ENCODE measurements around the gene KRT34.
"Not testable (repeated sequence)": the region's sequence is repeated elsewhere in the genome, so short reads cannot be mapped to it uniquely, and the experiment has no call there.

KRT34 gene

DNA sequence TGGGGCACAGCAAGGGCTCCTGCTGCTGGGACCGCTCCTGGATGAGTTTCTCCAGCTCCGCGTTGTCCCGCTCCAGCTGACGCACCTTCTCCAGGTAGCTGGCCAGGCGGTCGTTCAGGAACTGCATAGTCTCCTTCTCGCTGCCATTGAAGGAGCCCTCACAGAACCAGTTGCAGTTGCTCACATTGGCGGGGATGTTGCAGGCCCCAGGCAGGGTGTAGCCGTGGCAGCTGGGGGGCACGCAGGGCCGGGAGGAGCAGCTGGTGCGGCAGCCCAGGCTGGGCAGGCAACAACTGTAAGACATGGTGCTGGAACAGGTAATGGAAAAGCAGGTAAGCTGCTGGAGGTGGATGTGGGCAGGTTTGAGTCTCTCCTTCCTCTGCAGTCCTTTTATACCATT is at the start of gene KRT34:
KRT34 (minus strand) TSS at position 364 of the 400 bp plus-strand sequence; CDS start at position 304, 60 bp downstream.
- ATAC-seq = not testable (repeated sequence)

GRCh38 chr17:41430376-41430775 is 48.3 kb upstream of the KRT34 start:
- DNase-seq, ATAC-seq: not testable (repeated sequence)

More for the DNA sequence above, at the start of gene KRT34:
- not testable (repeated sequence) for DNase-seq

- no peak for ATAC-seq
- DNase-seq = no peak
Measured at GRCh38 chr17:41429667-41430066, 47.6 kb upstream of the KRT34 start.

DNA sequence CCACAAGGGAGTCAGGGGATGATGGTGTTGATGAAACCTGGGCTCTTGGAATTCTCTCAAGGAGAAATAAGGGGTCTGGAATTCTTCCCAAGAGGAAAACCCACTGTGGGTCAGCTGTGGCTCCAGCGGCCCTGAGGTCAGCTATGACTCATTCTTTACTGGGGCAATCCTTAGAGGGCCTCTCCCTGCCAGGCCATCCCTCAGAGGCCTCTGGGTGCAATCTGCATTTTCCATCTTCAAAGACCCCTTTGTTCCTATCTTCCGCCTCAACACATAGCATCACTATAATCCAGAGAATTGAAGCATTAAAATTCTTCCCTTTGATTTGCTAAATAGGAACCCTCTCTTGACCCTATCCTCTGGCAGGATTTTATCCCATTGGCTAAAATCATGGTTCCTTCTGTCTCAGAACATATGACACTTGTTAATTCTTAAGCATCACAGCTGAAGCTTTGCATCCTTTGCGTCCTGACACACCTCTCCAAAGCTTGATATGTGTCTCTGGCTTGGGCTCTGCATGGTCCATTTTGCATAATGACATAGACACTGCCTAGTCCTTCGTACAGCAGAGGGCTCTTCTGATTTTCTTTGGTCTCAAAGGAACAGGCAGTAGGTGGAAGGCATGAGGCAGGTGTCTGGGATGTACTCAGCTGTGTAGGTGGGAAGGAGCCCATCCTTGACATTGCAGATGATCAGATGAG is 46.6 kb upstream of the KRT34 start:
- ATAC-seq (no peak), DNase-seq (no peak)

DNA sequence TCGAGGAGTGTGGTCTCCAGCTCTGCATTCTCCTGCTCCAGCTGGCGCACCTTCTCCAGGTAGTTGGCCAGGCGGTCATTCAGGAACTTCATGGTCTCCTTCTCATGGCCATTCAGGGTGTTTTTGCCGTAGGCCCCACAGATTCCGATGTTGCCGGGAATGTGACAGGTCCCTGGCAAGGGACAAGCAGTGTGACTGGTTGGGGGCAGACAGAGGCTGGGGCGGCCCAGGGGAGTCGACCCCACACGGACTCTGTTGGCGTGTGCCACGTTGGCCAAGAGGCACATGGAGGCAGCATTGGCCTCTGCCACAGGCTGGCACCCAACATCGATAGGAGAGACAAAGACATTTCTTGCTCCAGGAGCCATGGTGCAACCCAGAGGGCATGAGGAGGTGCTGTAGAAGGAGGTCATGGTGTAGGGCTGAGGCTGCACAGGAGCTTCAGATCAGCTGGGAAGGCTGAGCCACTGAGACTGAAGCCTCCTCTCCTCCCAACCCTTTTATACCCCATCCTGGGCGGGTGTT is 42.1 kb upstream of the KRT34 start, which contains the start of gene KRT37:
KRT37 (minus strand) TSS at position 475 of the 525 bp plus-strand sequence; CDS start at position 413, 62 bp downstream.
- DNase-seq = no peak
- no peak for ATAC-seq

DNA sequence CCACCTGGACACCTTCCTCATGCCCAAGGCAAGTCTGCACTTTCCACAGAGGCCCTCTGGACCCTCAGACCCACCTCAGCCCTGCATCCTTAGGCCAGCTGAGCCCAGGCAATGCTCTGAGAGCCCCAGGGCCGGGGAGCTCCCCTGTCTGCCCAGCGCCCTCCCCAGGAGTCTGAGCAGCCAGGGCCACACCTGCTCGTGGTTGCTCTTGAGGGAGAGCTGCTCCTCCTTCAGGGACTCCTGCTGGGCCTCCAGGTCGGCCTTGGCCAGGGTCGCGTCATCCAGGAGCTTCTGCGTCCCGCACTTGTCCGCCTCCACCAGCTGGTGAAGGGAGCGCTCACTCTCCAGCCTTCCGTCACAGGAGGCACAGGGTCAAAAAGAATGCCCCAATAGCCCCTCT is 40.5 kb upstream of the KRT34 start:
- not testable (repeated sequence) for ATAC-seq, DNase-seq

GRCh38 chr17:41421617-41422016 is 39.5 kb upstream of the KRT34 start:
- no peak for ATAC-seq

DNA sequence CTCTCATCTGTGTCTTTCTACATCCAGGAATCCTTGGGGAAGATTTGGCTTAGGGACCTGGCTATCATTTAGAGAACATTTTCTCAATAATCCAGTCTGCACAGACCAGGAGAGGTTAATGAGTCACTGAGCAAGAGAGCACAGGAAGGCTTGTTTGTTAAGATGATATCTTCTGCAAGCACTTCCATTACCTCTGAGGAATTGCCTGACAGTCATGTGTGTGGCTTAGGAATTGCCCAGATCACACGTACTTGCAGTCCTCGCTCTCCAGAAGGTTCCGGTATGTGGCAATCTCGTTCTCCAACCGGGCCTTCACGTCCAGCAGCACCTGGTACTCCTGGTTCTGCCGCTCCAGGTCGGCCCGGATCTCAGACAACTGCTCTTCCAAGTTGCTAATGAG is 39.0 kb upstream of the KRT34 start:
- no peak for ATAC-seq
- no peak for DNase-seq

More at GRCh38 chr17:41421617-41422016, 39.5 kb upstream of the KRT34 start:
- no peak for DNase-seq

DNA sequence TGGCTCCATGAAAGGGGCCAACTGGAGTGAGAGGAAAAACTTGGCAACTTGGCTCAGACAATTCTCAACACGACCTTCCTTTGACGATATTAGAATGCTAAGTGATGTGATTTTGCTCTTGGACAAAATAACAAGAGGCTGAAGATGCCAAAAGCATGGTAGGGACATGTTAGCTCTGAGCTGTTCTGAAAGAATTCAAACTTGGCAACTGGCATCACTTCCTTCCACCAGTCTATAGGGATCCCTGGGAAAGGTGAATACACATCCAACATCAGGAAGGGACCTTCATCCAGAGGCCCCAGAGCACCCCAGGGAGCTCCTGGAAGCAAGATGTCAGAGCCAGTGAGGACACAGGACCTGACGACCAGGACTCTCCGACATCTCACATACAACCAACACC is 38.0 kb upstream of the KRT34 start:
- ATAC-seq (no peak), DNase-seq (no peak)

DNA sequence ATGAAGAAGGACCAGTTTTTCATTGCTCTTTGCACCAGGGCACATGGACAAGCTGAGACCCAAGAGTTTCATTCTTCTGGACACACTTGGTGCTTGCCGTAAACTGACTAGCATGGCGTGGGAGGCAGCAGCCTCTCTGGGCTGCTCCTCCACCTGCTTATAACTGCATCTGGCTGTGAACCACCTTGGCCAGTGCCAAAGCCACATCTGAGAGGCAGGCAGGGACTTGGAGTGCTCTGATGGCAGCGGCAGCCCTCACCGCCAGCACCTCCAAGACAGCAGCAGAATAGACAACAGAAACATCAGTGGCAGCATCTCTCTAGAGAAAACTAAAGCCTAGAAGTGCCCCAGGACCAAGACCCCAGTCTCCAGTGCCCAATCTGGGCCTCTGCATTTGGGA is 37.6 kb upstream of the KRT34 start:
- DNase-seq (no peak), ATAC-seq (no peak)

DNA sequence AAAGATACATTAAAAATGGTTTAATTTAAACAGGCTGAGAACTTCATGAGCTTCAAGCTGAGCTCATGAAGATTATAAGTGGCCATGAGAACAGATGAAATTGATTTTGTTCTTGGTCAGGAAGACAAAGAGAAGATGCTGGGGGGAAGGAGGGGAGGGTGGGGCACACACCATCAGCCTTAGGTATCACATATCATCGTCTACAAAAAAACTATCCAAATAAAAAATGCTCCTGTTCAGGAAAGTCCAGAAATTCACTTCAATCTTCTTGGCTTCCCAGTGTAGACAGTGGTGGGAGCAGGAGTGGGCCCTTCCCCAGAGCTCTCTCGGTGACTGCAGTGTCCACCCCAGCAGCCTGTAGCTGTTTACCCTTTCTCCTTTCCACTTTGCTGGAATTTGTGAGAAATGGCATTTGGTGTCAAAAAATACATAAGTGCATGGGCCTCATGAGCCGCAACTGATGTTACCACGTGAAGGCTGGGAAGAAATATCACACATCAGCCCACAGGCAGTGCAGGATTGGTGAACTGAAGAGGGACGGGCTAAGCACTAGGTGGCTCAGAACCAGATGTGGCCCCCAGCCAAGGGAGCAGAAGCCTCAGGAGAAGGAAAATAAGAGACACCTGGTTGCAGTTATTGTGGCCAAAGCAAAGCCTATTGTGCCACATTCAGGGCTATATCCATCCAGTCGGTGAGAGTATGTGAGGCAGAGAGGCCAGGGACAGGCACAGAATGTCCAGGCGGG is 36.2 kb upstream of the KRT34 start:
- DNase-seq (no peak), ATAC-seq (no peak)

GRCh38 chr17:41417576-41418015 is 35.5 kb upstream of the KRT34 start:
- DNase-seq (no peak), ATAC-seq (no peak)

GRCh38 chr17:41417127-41417526 is 35.0 kb upstream of the KRT34 start:
- ATAC-seq = no peak
- DNase-seq = no peak

GRCh38 chr17:41416479-41416878 is 34.4 kb upstream of the KRT34 start:
- no peak for ATAC-seq
- no peak for DNase-seq

GRCh38 chr17:41415833-41416335 is 33.8 kb upstream of the KRT34 start:
- DNase-seq (no peak), ATAC-seq (no peak)

DNA sequence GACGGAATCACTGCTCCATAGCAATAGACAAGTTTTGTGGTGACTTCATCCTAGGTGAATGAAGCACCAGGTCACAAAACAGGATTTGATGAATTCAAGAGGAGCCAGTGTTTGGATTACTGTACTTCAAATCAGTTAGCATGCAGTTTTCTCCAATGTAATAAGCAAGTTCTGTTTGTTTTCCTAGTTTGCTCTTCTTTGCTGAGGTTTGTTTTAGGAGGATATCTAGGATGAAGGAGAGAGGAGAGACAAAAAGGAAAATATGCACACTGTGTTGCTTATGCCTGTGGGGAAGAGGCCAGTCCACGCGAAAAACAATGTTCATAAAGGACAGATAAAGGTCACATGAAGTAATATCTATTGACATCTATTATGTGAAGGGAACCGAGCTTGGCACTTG is 33.3 kb upstream of the KRT34 start:
- DNase-seq (no peak), ATAC-seq (no peak)

GRCh38 chr17:41413982-41414381 is 31.9 kb upstream of the KRT34 start:
- ATAC-seq (no peak), DNase-seq (no peak)

- DNase-seq (no peak), ATAC-seq (no peak)
Measured at GRCh38 chr17:41413353-41413957, 31.3 kb upstream of the KRT34 start.

GRCh38 chr17:41411072-41411840 is 29.1 kb upstream of the KRT34 start:
- no peak for DNase-seq
- no peak for ATAC-seq

GRCh38 chr17:41407226-41407625 is 25.1 kb upstream of the KRT34 start:
- ATAC-seq = no peak
- DNase-seq = no peak

- ATAC-seq (no peak), DNase-seq (no peak)
Measured at GRCh38 chr17:41406205-41406604, 24.1 kb upstream of the KRT34 start.
